K562 (cell line): ENCODE measurements around the gene SPAG9. TPM values are rescaled to one million over a fixed set of nuclear protein-coding genes. Genes with fewer than 3 reads are reported as not detected.

Experiments
- ATAC-seq: fragments of 200-7000 bp; cut with Tn5 transposase; 3 replicates; pipeline ENCODE4 v1.9.1; 2020; ENCODE audit warnings: moderate library complexity
- BruUV-seq: library from RNA; stranded (reverse); fragments of 400-500 nt; replicated peaks from 2 replicates; lab custom pipeline; 2021; lab: Mats Ljungman, UMichigan
- CTCF ChIA-PET: fragments of 300-600 bp; formaldehyde crosslinking; extraction: SDS; loops from one replicate; lab custom pipeline; 2021; ENCODE audit warnings: low intra/inter-chr PET ratio; lab: Yijun Ruan, JAX
- POLR2A ChIA-PET: fragments of 300-600, 350-650 bp; sonication (Branson Sonifier 250); formaldehyde crosslinking; extraction: SDS; loops from one replicate; lab custom pipeline; 2021; ENCODE audit warnings: antibody characterized with exemption, inconsistent platforms; lab: Yijun Ruan, JAX
- DNase-seq, 4 experiments: peaks; one replicate each; pipeline versions ENCODE4 v3.0.0 to v3.0.0-alpha.2; 2011 to 2018; ENCODE audit warnings: low spot score in 3 of 4, mixed read lengths in 3 of 4; ENCODE audit errors: extremely low read depth in 1 of 4
- FAIRE-seq: peaks from 2 replicates; lab custom pipeline; 2011; peaks lifted over from hg19 to GRCh38; lab: Jason Lieb, UNC
- H2AFZ ChIP-seq: 2 replicates; pipeline ENCODE4 v1.6.0; 2011; ENCODE audit warnings: low read depth, low read length, control low read depth, inconsistent platforms
- H3K27ac ChIP-seq: fragments of 200-600 bp; 3 replicates; pipeline ENCODE4 v1.8.0; 2011; ENCODE audit warnings: low read depth, mild to moderate bottlenecking, control low read depth, inconsistent platforms, low read length, moderate library complexity, mixed read lengths; ENCODE audit errors: extremely low read depth
- H3K27me3 ChIP-seq, 2 experiments: fragments of 300-600 bp in 1 of 2; 2 replicates in 1 of 2; 3 replicates in 1 of 2; pipeline versions ENCODE4 v1.6.0 to v1.8.0; 2011; ENCODE audit warnings: inconsistent platforms in 2 of 2, low read length in 2 of 2, mild to moderate bottlenecking in 1 of 2, mixed read lengths in 1 of 2, moderate library complexity in 1 of 2; ENCODE audit not compliant: control insufficient read depth in 2 of 2, insufficient read depth in 2 of 2
- H3K36me3 ChIP-seq: fragments of 300-600 bp; 3 replicates; pipeline ENCODE4 v1.8.0; 2011; ENCODE audit warnings: mild to moderate bottlenecking, low read length, inconsistent platforms; ENCODE audit not compliant: control insufficient read depth, insufficient read depth
- H3K4me1 ChIP-seq, 2 experiments: fragments of 200-600 bp in 1 of 2; replicated peaks in 1 of 2; 2 replicates in 1 of 2; 3 replicates in 1 of 2; pipeline versions ENCODE4 v1.5.1 to v1.8.0; 2011; ENCODE audit warnings: inconsistent platforms in 2 of 2, low read length in 2 of 2, mild to moderate bottlenecking in 1 of 2, mixed read lengths in 1 of 2, moderate library complexity in 1 of 2; ENCODE audit not compliant: control insufficient read depth in 2 of 2, insufficient read depth in 2 of 2
- H3K4me2 ChIP-seq: 2 replicates; pipeline ENCODE4 v1.6.1; 2011; ENCODE audit warnings: low read length, control low read depth, inconsistent platforms, mixed read lengths; ENCODE audit not compliant: insufficient read depth
- H3K4me3 ChIP-seq: fragments of 200-600 bp; sonication (generic), shearing (Covaris generic); 2 replicates; pipeline ENCODE4 v1.5.1; 2016; ENCODE audit warnings: control low read depth, inconsistent platforms
- H3K79me2 ChIP-seq: fragments of 200-600 bp; 3 replicates; pipeline ENCODE4 v1.8.0; 2011; ENCODE audit warnings: low read length, inconsistent platforms; ENCODE audit not compliant: control insufficient read depth, insufficient read depth
- H3K9ac ChIP-seq, 2 experiments: 2 replicates each; pipeline versions ENCODE4 v1.6.0 to v1.6.1; 2011; ENCODE audit warnings: low read depth in 2 of 2, low read length in 2 of 2, control low read depth in 1 of 2, inconsistent platforms in 1 of 2, mild to moderate bottlenecking in 1 of 2, mixed read lengths in 1 of 2; ENCODE audit not compliant: insufficient read depth in 1 of 2
- H3K9me1 ChIP-seq: one replicate; pipeline ENCODE4 v1.6.0; 2011; ENCODE audit warnings: inconsistent platforms, mild to moderate bottlenecking, low read length, moderate library complexity; ENCODE audit not compliant: control insufficient read depth, insufficient read depth
- H3K9me3 ChIP-seq: replicated peaks from 2 replicates; pipeline ENCODE4 v1.5.1; 2011; ENCODE audit warnings: low read depth, low read length, inconsistent platforms; ENCODE audit not compliant: control insufficient read depth, insufficient read depth
- H4K20me1 ChIP-seq: replicated peaks from 2 replicates; pipeline ENCODE4 v1.6.1; 2011; ENCODE audit warnings: low read length, inconsistent platforms, mixed read lengths; ENCODE audit not compliant: control insufficient read depth, insufficient read depth
- CHCHD3 ChIP-seq: fragments of 250-450 bp; sonication (Bioruptor Pico); IDR thresholded peaks from 2 replicates; pipeline ENCODE4 v2.1.2; 2022; ENCODE audit warnings: mild to moderate bottlenecking
- GATAD2A ChIP-seq: fragments of 450-650 bp; IDR thresholded peaks from 2 replicates; pipeline ENCODE4 v1.6.1; 2017
- SAP30 ChIP-seq: fragments of 200-600 bp; sonication (generic); IDR thresholded peaks from 2 replicates; pipeline ENCODE4 v1.6.1; 2012; ENCODE audit warnings: borderline replicate concordance, low read depth, mild to moderate bottlenecking, moderate library complexity, low read length, control low read depth, inconsistent platforms; ENCODE audit not compliant: insufficient read depth, poor library complexity, severe bottlenecking
- ZBTB7A ChIP-seq: IDR thresholded peaks from 2 replicates; pipeline ENCODE4 v1.6.1; 2011; ENCODE audit warnings: low read depth, mild to moderate bottlenecking, low read length, moderate library complexity, borderline replicate concordance; ENCODE audit not compliant: control insufficient read depth
- ZNF146 ChIP-seq: IDR thresholded peaks from one replicate; pipeline ENCODE4 v1.6.1; 2018; ENCODE audit warnings: missing compliant biosample characterization; ENCODE audit not compliant: unreplicated experiment
- ZNF644 ChIP-seq: fragments of 200-800 bp; sonication (Bioruptor generic); IDR thresholded peaks from 2 replicates; pipeline ENCODE4 v1.6.1; 2016; ENCODE audit warnings: low read depth, missing genetic modification characterization, missing compliant biosample characterization
- WGBS: fragments of 100-300 bp; shearing (Covaris generic); methylation state at CpG from one replicate; pipeline ENCODE4 v1.1.6; 2016; ENCODE audit warnings: low coverage, mixed read lengths; ENCODE audit not compliant: insufficient coverage; ENCODE audit errors: missing lambda C conversion rate; 5-methylcytosine and 5-hydroxymethylcytosine counted together
- in situ Hi-C: fragments of 300-500 bp; cut with MboI; formaldehyde crosslinking; loops from 4 replicates; pipeline ENCODE4 v1.15.0; 2018; ENCODE audit warnings: inconsistent platforms, mixed read lengths
- intact Hi-C: fragments of 100-400 bp; cut with micrococcal nuclease; formaldehyde crosslinking; loops from 2 replicates; pipeline ENCODE4 v1.14.2; 2022
- polyA plus RNA-seq, 8 experiments: library from polyadenylated mRNA; depleted of rRNA in 4 of 8; stranded (reverse) in 5 of 8; unstranded in 3 of 8; fragments of >200 nt; fragmentation: Nextera tagmentation in 2 of 8; fragmentation: Illumina TruSeq in 1 of 8; extraction: Ambion mirVana in 2 of 8; extraction: Trizol in 1 of 8; gene quantifications; 2 replicates each; pipeline versions ENCODE4 v1.2.1 to v1.2.3, GENCODE V29; 2011 to 2014; ENCODE audit warnings: inconsistent platforms in 1 of 8, missing spikeins in 1 of 8
- total RNA-seq, 7 experiments: library from RNA; depleted of rRNA in 6 of 7; stranded (reverse); fragments of >200 nt in 6 of 7; fragmentation: Illumina TruSeq in 2 of 7; extraction: Trizol in 2 of 7; gene quantifications; 2 replicates each; pipeline versions ENCODE4 v1.2.1 to v1.2.3, GENCODE V29; 2011 to 2021; ENCODE audit warnings: low replicate concordance in 1 of 7
- TF ChIP-seq, protein P1 (sequence below), 2 experiments: IDR thresholded peaks; 2 replicates each; pipeline ENCODE4 v1.6.1; 2011; ENCODE audit warnings: borderline replicate concordance in 1 of 2, control low read depth in 1 of 2, low read depth in 1 of 2, low read length in 1 of 2, mild to moderate bottlenecking in 1 of 2, mixed read lengths in 1 of 2, moderate library complexity in 1 of 2; ENCODE audit not compliant: insufficient read depth in 1 of 2, insufficient read length in 1 of 2, poor library complexity in 1 of 2, severe bottlenecking in 1 of 2; ENCODE audit errors: extremely low read depth in 1 of 2
- TF ChIP-seq, protein P2 (sequence below), 2 experiments: fragments of 450-650 bp; IDR thresholded peaks; 2 replicates each; pipeline ENCODE4 v1.6.1; 2016; ENCODE audit warnings: mild to moderate bottlenecking in 2 of 2, borderline replicate concordance in 1 of 2, low read depth in 1 of 2, moderate library complexity in 1 of 2

The SPAG9 gene
- total and polyA plus RNA-seq, 9 of the 15 experiments (the other 6 are each of a cell fraction or from before 2014, with no cell fraction given) = 12.2 to 99.2 (median 58.2) TPM

DNA sequence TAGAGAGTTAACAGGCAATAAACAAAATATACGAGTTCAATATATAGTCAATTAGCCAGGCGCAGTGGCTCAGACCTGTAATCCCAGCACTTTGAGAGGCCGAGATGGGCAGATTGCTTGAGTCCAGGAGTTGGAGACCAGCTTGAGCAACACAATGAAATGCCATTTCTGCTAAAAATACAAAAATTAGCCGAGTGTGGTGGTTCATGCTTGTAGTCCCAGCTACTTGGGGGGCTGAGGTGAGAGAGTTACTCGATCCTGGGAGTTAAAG lies 184.7 kb downstream of the SPAG9 start:
- 59% methylated on average over 5 of the region's 5 CpGs for WGBS
- Histone ChIP-seq H2AFZ (peak overlapping the region; percentile 85), H3K79me2 (no peaks in the 10 kb centered on the region), H3K4me2 (no peak overlapping the region), H3K9me1 (no peaks in the 10 kb centered on the region), H3K27ac (peak overlapping the region; percentile 13; the same call in 2 of the 3 replicates), H3K27me3 (no peaks in the 10 kb centered on the region), H3K9me3 (no peaks in the 10 kb centered on the region), H3K36me3 (no peaks in the 10 kb centered on the region; the same call in 2 of the 3 replicates), H3K4me1 (peaks cover 52 to 63% of the 10 kb centered on the region in 2 experiments), H4K20me1 (no peaks in the 10 kb centered on the region), H3K9ac (peak overlapping the region in 1 of 2 experiments; percentile 8; a peak in 1 of 4 replicates), H3K4me3 (no peak overlapping the region)
- CTCF ChIA-PET = no interaction called here
- ATAC-seq (no peak), FAIRE-seq (no peak), DNase-seq (no peak)
- POLR2A ChIA-PET = interaction anchor here (0.7 to 3.2 kb wide), 3 partner anchors 9 to 72 kb away, joined by 5 to 23 read pairs (median 7); no protein-coding TSS in a partner anchor
- intact Hi-C loops = loop anchor here (10.0 kb wide), 1 partner anchor 211 kb away; no protein-coding TSS in a partner anchor
- in situ Hi-C loops = no loop called here
- BruUV-seq = no TSS peak
- TF ChIP-seq GATAD2A (no peak), ZNF644 (tag) (no peak), CHCHD3 (CRISPR knock-in tag) (no peak), ZBTB7A (no peak), SAP30 (no peak), ZNF146 (no peak)
- TF ChIP-seq, protein P1, sequence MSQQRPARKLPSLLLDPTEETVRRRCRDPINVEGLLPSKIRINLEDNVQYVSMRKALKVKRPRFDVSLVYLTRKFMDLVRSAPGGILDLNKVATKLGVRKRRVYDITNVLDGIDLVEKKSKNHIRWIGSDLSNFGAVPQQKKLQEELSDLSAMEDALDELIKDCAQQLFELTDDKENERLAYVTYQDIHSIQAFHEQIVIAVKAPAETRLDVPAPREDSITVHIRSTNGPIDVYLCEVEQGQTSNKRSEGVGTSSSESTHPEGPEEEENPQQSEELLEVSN (IDR thresholded peaks at IDR 0.05; ENCODE audit: borderline replicate concordance in 1 of 2, extremely low read depth in 1 of 2, insufficient read depth in 1 of 2, insufficient read length in 1 of 2, low read depth in 1 of 2, low read length in 1 of 2, poor library complexity in 1 of 2, severe bottlenecking in 1 of 2) = no peak
- TF ChIP-seq, protein P2, sequence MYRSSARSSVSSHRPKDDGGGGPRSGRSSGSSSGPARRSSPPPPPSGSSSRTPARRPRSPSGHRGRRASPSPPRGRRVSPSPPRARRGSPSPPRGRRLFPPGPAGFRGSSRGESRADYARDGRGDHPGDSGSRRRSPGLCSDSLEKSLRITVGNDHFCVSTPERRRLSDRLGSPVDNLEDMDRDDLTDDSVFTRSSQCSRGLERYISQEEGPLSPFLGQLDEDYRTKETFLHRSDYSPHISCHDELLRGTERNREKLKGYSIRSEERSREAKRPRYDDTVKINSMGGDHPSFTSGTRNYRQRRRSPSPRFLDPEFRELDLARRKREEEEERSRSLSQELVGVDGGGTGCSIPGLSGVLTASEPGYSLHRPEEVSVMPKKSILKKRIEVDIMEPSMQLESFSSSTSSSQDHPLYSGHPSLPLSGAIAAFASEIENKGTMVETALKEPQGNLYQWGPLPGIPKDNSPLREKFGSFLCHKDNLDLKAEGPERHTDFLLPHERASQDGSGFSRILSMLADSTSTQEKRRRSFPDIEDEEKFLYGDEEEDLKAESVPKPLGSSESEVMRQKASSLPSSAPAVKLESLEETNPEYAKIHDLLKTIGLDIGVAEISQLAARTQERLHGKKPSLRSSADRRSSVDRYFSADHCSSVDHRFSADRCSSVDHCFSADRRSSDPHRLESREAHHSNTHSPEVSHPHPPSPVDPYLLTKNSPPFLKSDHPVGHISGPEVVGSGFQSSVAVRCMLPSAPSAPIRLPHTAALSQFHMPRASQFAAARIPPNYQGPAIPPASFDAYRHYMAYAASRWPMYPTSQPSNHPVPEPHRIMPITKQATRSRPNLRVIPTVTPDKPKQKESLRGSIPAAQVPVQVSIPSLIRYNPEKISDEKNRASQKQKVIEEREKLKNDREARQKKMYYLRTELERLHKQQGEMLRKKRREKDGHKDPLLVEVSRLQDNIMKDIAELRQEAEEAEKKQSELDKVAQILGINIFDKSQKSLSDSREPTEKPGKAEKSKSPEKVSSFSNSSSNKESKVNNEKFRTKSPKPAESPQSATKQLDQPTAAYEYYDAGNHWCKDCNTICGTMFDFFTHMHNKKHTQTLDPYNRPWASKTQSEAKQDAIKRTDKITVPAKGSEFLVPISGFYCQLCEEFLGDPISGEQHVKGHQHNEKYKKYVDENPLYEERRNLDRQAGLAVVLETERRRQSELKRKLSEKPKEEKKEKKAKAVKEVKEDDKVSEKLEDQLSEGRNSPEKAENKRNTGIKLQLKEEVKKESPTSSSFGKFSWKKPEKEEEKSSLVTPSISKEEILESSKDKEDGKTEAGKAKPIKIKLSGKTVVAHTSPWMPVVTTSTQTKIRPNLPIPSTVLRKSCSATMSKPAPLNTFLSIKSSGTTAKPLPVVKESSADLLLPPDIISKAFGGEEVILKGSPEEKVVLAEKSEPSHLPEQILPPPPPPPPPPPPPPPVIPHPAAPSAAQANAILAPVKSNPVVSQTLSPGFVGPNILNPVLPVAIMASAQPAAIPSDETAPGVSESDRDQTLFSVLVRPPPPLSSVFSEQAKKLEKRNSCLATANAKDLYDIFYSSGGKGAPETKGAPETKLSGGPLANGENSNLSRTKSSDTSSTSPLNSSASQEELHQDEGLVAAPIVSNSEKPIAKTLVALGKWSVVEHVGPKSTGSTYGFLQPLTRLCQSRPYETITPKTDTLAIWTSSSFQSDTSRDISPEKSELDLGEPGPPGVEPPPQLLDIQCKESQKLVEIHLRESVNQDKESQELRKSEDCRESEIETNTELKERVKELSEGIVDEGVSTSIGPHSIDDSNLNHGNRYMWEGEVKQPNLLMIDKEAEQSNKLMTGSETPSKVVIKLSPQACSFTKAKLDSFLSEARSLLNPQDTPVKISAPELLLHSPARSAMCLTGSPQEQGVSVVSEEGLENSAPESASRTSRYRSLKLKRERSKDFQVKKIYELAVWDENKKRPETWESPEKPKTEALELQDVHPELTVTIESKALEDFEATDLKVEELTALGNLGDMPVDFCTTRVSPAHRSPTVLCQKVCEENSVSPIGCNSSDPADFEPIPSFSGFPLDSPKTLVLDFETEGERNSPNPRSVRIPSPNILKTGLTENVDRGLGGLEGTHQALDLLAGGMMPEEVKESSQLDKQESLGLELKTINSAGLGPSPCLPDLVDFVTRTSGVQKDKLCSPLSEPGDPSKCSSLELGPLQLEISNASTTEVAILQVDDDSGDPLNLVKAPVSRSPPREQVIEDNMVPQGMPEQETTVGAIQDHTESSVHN (IDR thresholded peaks at IDR 0.05; ENCODE audit: borderline replicate concordance in 1 of 2, low read depth in 1 of 2) = no peak
